NCI-H69 (cell line): ENCODE measurements around the gene TSEN15.

Experiments used
- DNase-seq: peaks from one replicate; lab custom pipeline; 2025; lab: John Stamatoyannopoulos, UW

Gene TSEN15

GRCh38 chr1:184101571-184101970 is 50.0 kb downstream of the TSEN15 start:
- DNase-seq: no peak

- DNase-seq: peak; percentile 16
These were observed 59.0 kb downstream of the TSEN15 start for GRCh38 chr1:184110272-184111204.

DNA sequence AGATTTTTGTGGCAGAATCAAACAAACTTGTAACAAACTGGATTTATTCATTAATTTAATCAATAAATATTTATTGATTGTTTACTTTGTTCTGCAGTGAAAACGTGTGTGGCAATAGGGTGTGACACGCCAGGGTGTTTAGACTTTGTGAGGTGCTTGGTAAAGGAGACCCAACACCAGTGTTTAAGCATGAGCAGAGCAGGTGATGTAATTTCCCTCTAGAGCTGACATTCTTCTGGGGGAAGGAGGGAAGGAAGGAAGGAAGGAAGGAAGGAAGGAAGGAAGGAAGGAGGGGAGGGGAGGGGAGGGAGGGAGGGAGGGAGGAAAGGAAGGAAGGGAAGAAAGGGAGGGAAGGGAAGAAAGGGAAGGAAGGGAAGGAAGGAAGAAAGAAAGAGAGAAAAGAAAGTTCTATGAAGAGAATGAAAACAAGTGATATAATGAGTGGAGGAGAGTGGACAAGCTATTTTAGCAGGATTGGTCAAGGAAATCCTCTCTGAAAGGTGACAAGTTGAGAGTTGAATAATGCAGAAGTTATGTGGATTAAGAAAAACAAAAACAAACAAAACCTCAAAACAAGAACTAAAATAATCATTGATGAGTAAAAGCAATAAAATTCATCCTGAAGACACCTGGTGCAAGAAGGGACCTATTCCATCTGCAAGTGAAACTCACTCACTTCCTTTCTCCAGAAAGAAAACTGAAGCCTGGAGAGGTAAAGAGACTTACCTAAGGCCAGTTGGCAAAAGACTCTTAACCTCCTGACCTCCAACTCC is 60.8 kb downstream of the TSEN15 start:
- DNase-seq: no peak

DNA sequence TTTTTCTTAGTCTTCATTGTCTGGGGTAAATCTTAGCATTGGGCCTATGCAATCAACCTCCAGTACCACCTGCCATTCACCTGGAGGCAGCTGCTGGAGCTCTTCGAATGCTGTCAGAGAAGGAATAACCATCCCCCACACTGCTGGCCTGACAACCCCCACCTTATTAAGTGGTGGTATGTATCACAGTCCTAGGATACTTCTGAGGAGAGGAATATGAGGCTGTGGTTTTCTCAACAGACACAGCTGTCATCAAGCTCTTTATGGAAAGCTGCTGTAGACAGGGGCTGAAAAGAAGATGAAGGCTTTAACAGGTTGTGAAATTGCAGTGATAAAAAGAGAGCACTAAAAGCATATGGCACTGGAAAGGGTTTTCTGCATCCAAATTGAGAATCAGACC is 61.7 kb downstream of the TSEN15 start:
- no peak for DNase-seq

DNA sequence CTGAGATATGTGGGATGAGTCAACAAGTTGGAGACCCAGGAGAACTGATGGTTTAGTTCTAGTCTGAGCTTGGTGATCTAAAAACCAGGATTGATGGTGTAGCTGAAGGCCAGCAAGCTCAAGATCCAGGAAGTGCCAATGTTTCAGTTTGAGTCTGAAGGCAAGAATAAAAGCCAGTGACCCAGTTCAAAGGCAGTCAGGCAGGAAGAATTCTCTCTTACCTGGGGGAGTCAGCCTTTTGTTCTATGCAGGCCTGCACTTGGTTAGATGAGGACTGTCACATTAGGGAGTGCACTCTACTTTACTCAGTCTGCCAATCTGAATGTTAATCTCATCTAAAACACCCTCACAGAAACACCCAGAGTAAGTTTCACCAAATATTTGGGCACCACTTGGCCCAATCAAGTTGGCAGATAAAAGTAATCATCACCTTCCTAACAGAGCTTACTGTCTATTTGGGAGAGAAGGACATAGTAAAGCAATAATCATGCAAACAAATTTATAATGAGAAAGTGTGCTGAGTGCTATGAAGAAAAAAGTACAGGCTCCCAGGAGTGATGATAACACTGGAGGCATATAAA is 63.4 kb downstream of the TSEN15 start:
- no peak for DNase-seq

DNA sequence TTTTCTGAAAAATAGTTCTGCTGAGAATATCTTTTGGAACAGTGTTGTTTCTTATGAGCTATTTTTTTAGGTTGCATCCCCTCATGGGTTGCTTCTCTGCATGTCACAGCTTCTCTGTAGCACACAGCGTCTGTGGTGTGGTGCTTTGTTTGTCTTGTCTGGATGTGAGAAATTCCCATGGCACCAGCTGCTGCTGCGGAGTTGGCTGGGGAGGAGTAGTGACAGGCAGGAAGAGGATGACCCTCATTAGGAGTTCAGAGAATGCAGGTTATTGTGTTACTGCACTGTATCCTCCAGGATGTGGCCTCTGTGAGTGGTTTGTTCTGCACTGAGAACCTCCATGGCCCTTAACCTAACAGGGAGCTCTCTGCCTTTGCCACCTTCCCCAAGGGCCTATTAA is 64.8 kb downstream of the TSEN15 start:
- DNase-seq: peak; percentile 75

GRCh38 chr1:184118046-184118445 is 66.5 kb downstream of the TSEN15 start:
- no peak for DNase-seq
